Body of pancreas (tissue), 4 donors: ENCODE results near the gene CD82. TPM values are rescaled to one million over a fixed set of nuclear protein-coding genes. Genes with fewer than 3 reads are reported as not detected.

ENCODE experiments used
- ATAC-seq: fragments of 150-250 bp; one replicate; pipeline ENCODE4 v1.9.1; 2016
- DNase-seq, 4 donors: peaks; one replicate each; pipeline ENCODE4 v3.0.0-alpha.2; 2019
- H3K27ac ChIP-seq, 4 donors: fragments of 200-600 bp; sonication (generic); 1 replicate in 3 of 4; 2 replicates in 1 of 4; pipeline versions ENCODE4 v1.5.1 to v1.6.1; 2016 to 2019; ENCODE audit warnings: mild to moderate bottlenecking in 1 of 4, mixed read lengths in 1 of 4, moderate library complexity in 1 of 4
- H3K27me3 ChIP-seq, 2 donors: fragments of 200-600 bp; sonication (generic); one replicate each; pipeline ENCODE4 v1.6.0; 2016; ENCODE audit warnings: mild to moderate bottlenecking in 1 of 2
- H3K36me3 ChIP-seq, 2 donors: fragments of 200-600 bp; sonication (generic); replicated peaks in 1 of 2; 2 replicates each; pipeline ENCODE4 v1.5.1; 2016; ENCODE audit warnings: low read depth in 2 of 2; ENCODE audit not compliant: insufficient read depth in 1 of 2
- H3K4me1 ChIP-seq: fragments of 200-600 bp; sonication (generic); one replicate; pipeline ENCODE4 v1.6.0; 2016
- H3K4me3 ChIP-seq, 2 donors: fragments of 200-600 bp; sonication (generic); 1 replicate in 1 of 2; 2 replicates in 1 of 2; pipeline ENCODE4 v1.5.1; 2016 to 2019
- H3K9me3 ChIP-seq, 3 donors: fragments of 200-600 bp; sonication (generic); 1 replicate in 2 of 3; 2 replicates in 1 of 3; pipeline ENCODE4 v1.5.1; 2016
- CTCF ChIP-seq, 7 experiments: fragments of 450-650 bp in 4 of 7; fragments of 200-600 bp in 3 of 7; sonication (generic) in 3 of 7; IDR thresholded peaks; one replicate each; pipeline ENCODE4 v1.5.1; 2016 to 2019; ENCODE audit warnings: antibody characterized with exemption in 7 of 7
- POLR2A ChIP-seq, 3 donors: fragments of 450-650 bp; IDR thresholded peaks; one replicate each; pipeline ENCODE4 v1.6.1; 2016; ENCODE audit warnings: antibody characterized with exemption in 3 of 3, mild to moderate bottlenecking in 2 of 3
- WGBS, 2 donors: methylation state at CpG; one replicate each; pipeline ENCODE4 v1.1.5; 2017; 5-methylcytosine and 5-hydroxymethylcytosine counted together
- intact Hi-C: fragments of 100-400 bp; cut with DNase I; formaldehyde crosslinking; loops from one replicate; pipeline ENCODE4 v1.15.1; 2023
- total RNA-seq, 2 donors: library from RNA; depleted of rRNA; stranded (reverse); fragments of >200 nt; gene quantifications; one replicate each; pipeline ENCODE4 v1.1.0, GENCODE V29; 2016

The CD82 gene
- total RNA-seq, 2 donors from 2014 or later = 11.4 to 13.5 TPM

GRCh38 chr11:44564166-44564565 lies 1.3 kb upstream of the CD82 start:
- no peaks in the 10 kb centered on the region for H3K36me3 ChIP-seq
- intact Hi-C loops = no loop called here
- peaks cover 44% of the 10 kb centered on the region for H3K4me1 ChIP-seq
- H3K4me3 ChIP-seq = no peak overlapping the region
- H3K9me3 ChIP-seq = no peaks in the 10 kb centered on the region
- ATAC-seq (no peak), DNase-seq (peak; percentile 44 to 71 (median 61))
- H3K27me3 ChIP-seq = no peaks in the 10 kb centered on the region
- 14 to 24% methylated on average over 7 of the region's 7 CpGs for WGBS, 2 donors
- no peak for TF ChIP-seq CTCF (IDR thresholded peaks at IDR 0.05)
- H3K27ac ChIP-seq = peak overlapping the region; percentile 96 to 99 (median 98)

GRCh38 chr11:44564670-44565210 lies 723 bp upstream of the CD82 start:
- peak overlapping the region in 1 of 2 donors; percentile 27 for H3K4me3 ChIP-seq
- H3K27me3 ChIP-seq = no peaks in the 10 kb centered on the region
- intact Hi-C loops = no loop called here
- H3K9me3 ChIP-seq = no peaks in the 10 kb centered on the region
- H3K27ac ChIP-seq = peak overlapping the region; percentile 96 to 99 (median 98)
- WGBS, 2 donors = 1 to 6% methylated on average over 22 of the region's 22 CpGs
- no peak for TF ChIP-seq CTCF (IDR thresholded peaks at IDR 0.05)
- TF ChIP-seq POLR2A (IDR thresholded peaks at IDR 0.05) = peak; percentile 49 to 80 (median 77)
- H3K4me1 ChIP-seq = peaks cover 44% of the 10 kb centered on the region
- ATAC-seq = peak; percentile 62
- peak; percentile 79 to 92 (median 87) for DNase-seq
- no peaks in the 10 kb centered on the region for H3K36me3 ChIP-seq

GRCh38 chr11:44565953-44566949 lies 788 bp downstream of the CD82 start:
- H3K27ac ChIP-seq = peak overlapping the region; percentile 80 to 99 (median 91)
- H3K4me1 ChIP-seq = peaks cover 44% of the 10 kb centered on the region
- 26% methylated on average over 12 to 17 of the region's 17 CpGs for WGBS, 2 donors
- ATAC-seq = peak; percentile 3
- intact Hi-C loops = no loop called here
- H3K9me3 ChIP-seq = no peaks in the 10 kb centered on the region
- H3K36me3 ChIP-seq = no peaks in the 10 kb centered on the region
- DNase-seq = peak in 3 of 4 donors; percentile 52 to 62 (median 57)
- TF ChIP-seq POLR2A (IDR thresholded peaks at IDR 0.05) = no peak
- no peak for TF ChIP-seq CTCF (IDR thresholded peaks at IDR 0.05)
- peak overlapping the region; percentile 28 to 57 for H3K4me3 ChIP-seq
- H3K27me3 ChIP-seq = no peaks in the 10 kb centered on the region

GRCh38 chr11:44566952-44567875 lies 1.8 kb downstream of the CD82 start:
- no peak overlapping the region for H3K4me3 ChIP-seq
- H3K27me3 ChIP-seq = no peaks in the 10 kb centered on the region
- ATAC-seq = no peak
- no peak overlapping the region for H3K27ac ChIP-seq
- no peaks in the 10 kb centered on the region for H3K36me3 ChIP-seq
- 85% methylated on average over 9 to 11 of the region's 11 CpGs for WGBS, 2 donors
- H3K9me3 ChIP-seq = no peaks in the 10 kb centered on the region
- TF ChIP-seq CTCF (IDR thresholded peaks at IDR 0.05) (no peak), POLR2A (IDR thresholded peaks at IDR 0.05) (no peak)
- H3K4me1 ChIP-seq = peaks cover 44% of the 10 kb centered on the region
- intact Hi-C loops = no loop called here
- no peak for DNase-seq
